Nephron (organoid): ENCODE measurements around the gene SHISA9.

ENCODE experiments used
- H3K27ac Mint-ChIP-seq, 3 experiments: 2 replicates each; pipeline ENCODE4 v1.8.0; 2020; ENCODE audit warnings: mixed read lengths in 3 of 3, mild to moderate bottlenecking in 2 of 3, moderate library complexity in 1 of 3
- H3K27me3 Mint-ChIP-seq: 2 replicates; pipeline ENCODE4 v1.8.0; 2021; ENCODE audit warnings: low read depth, mild to moderate bottlenecking, moderate library complexity, mixed read lengths
- H3K36me3 Mint-ChIP-seq: 2 replicates; pipeline ENCODE4 v1.8.0; 2020; ENCODE audit warnings: low read depth, mixed read lengths
- H3K4me1 Mint-ChIP-seq: 2 replicates; pipeline ENCODE4 v1.8.0; 2020; ENCODE audit warnings: mixed read lengths
- H3K4me3 Mint-ChIP-seq, 3 experiments: 2 replicates each; pipeline ENCODE4 v1.8.0; 2020; ENCODE audit warnings: mild to moderate bottlenecking in 3 of 3, mixed read lengths in 3 of 3, moderate library complexity in 2 of 3
- H3K9me3 Mint-ChIP-seq: 2 replicates; pipeline ENCODE4 v1.8.0; 2020; ENCODE audit warnings: mixed read lengths
- CTCF ChIP-seq, 3 experiments: fragments of 200-600 bp; sonication (generic); IDR thresholded peaks; one replicate each; pipeline ENCODE4 v1.5.0; 2021; ENCODE audit warnings: antibody characterized with exemption in 3 of 3; ENCODE audit not compliant: unreplicated experiment in 3 of 3

SHISA9 gene

GRCh38 chr16:13046061-13046821, 144.8 kb downstream of the SHISA9 start:
- peaks cover 5% of the 10 kb centered on the region for H3K9me3 Mint-ChIP-seq
- TF ChIP-seq CTCF (IDR thresholded peaks at IDR 0.05; ENCODE audit: unreplicated experiment in 3 of 3), result no peak
- H3K27me3 Mint-ChIP-seq, result peaks cover 4% of the 10 kb centered on the region
- no peak overlapping the region for H3K4me3 Mint-ChIP-seq
- H3K27ac Mint-ChIP-seq, result no peak overlapping the region
- H3K36me3 Mint-ChIP-seq, result no peaks in the 10 kb centered on the region
- H3K4me1 Mint-ChIP-seq, result no peaks in the 10 kb centered on the region

GRCh38 chr16:13047276-13047675, 145.9 kb downstream of the SHISA9 start:
- peaks cover 4% of the 10 kb centered on the region for H3K27me3 Mint-ChIP-seq
- H3K27ac Mint-ChIP-seq, result no peak overlapping the region
- H3K36me3 Mint-ChIP-seq, result no peaks in the 10 kb centered on the region
- H3K4me1 Mint-ChIP-seq, result no peaks in the 10 kb centered on the region
- H3K4me3 Mint-ChIP-seq, result no peak overlapping the region
- peaks cover 5% of the 10 kb centered on the region for H3K9me3 Mint-ChIP-seq
- no peak for TF ChIP-seq CTCF (IDR thresholded peaks at IDR 0.05; ENCODE audit: unreplicated experiment in 3 of 3)

- H3K4me1 Mint-ChIP-seq, result no peaks in the 10 kb centered on the region
- H3K9me3 Mint-ChIP-seq, result peaks cover 5% of the 10 kb centered on the region
- no peaks in the 10 kb centered on the region for H3K36me3 Mint-ChIP-seq
- TF ChIP-seq CTCF (IDR thresholded peaks at IDR 0.05; ENCODE audit: unreplicated experiment in 3 of 3), result no peak
- no peak overlapping the region for H3K27ac Mint-ChIP-seq
- H3K4me3 Mint-ChIP-seq, result no peak overlapping the region
- peaks cover 4% of the 10 kb centered on the region for H3K27me3 Mint-ChIP-seq
Observed at GRCh38 chr16:13049688-13050087, 148.3 kb downstream of the SHISA9 start.

GRCh38 chr16:13052431-13052830, 151.0 kb downstream of the SHISA9 start:
- Mint-ChIP-seq H3K27ac (no peak overlapping the region), H3K4me1 (no peaks in the 10 kb centered on the region), H3K36me3 (no peaks in the 10 kb centered on the region), H3K4me3 (no peak overlapping the region), H3K9me3 (peaks cover 5% of the 10 kb centered on the region), H3K27me3 (no peaks in the 10 kb centered on the region)
- TF ChIP-seq CTCF (IDR thresholded peaks at IDR 0.05; ENCODE audit: unreplicated experiment in 3 of 3), result no peak

GRCh38 chr16:13055480-13055879, 154.1 kb downstream of the SHISA9 start:
- H3K9me3 Mint-ChIP-seq, result peaks cover 2% of the 10 kb centered on the region

More at GRCh38 chr16:13055480-13055879, 154.1 kb downstream of the SHISA9 start:
- no peaks in the 10 kb centered on the region for H3K4me1 Mint-ChIP-seq
- no peaks in the 10 kb centered on the region for H3K36me3 Mint-ChIP-seq
- H3K4me3 Mint-ChIP-seq, result no peak overlapping the region
- TF ChIP-seq CTCF (IDR thresholded peaks at IDR 0.05; ENCODE audit: unreplicated experiment in 3 of 3), result no peak
- H3K27ac Mint-ChIP-seq, result no peak overlapping the region
- no peaks in the 10 kb centered on the region for H3K27me3 Mint-ChIP-seq
